A673 (cell line): ENCODE results near the gene GRK4. TPM values are rescaled to one million over a fixed set of nuclear protein-coding genes. Genes with fewer than 3 reads are reported as not detected.
A peak's percentile ranks its signal among the peaks of the same experiment; 100 is the strongest.

Experiments
- BruUV-seq: library from RNA; stranded (reverse); fragments of 400-500 nt; replicated peaks from 2 replicates; lab custom pipeline; 2021; lab: Mats Ljungman, UMichigan
- CTCF ChIA-PET: fragments of 300-600 bp; sonication (Branson Sonifier 250); formaldehyde crosslinking; loops from one replicate; lab custom pipeline; 2022; ENCODE audit warnings: antibody characterized with exemption; lab: Charles Lee
- POLR2A ChIA-PET: fragments of 300-600 bp; sonication (Branson Sonifier 250); formaldehyde crosslinking; loops from one replicate; lab custom pipeline; 2022; ENCODE audit warnings: antibody characterized with exemption; ENCODE audit not compliant: low non-redundant PET; lab: Charles Lee
- DNase-seq: peaks from one replicate; pipeline ENCODE4 v3.0.0-alpha.2; 2015; ENCODE audit warnings: low spot score
- H3K27ac ChIP-seq: fragments of 200-600 bp; sonication (generic); 2 replicates; pipeline ENCODE4 v1.5.1; 2016; ENCODE audit warnings: mixed run types, low read depth, mild to moderate bottlenecking, mixed read lengths, antibody characterized with exemption, low read length; ENCODE audit not compliant: poor library complexity, severe bottlenecking
- H3K27me3 ChIP-seq: fragments of 200-600 bp; sonication (generic); replicated peaks from 2 replicates; pipeline ENCODE4 v1.6.1; 2017; ENCODE audit warnings: mixed run types, low read depth, mild to moderate bottlenecking, mixed read lengths, antibody characterized with exemption, low read length; ENCODE audit not compliant: insufficient read depth, poor library complexity
- H3K36me3 ChIP-seq: fragments of 200-600 bp; sonication (generic); 2 replicates; pipeline ENCODE4 v1.6.1; 2016; ENCODE audit warnings: mixed run types, mild to moderate bottlenecking, mixed read lengths, antibody characterized with exemption, low read length; ENCODE audit not compliant: insufficient read depth, poor library complexity, severe bottlenecking
- H3K4me1 ChIP-seq: fragments of 200-600 bp; sonication (generic); 2 replicates; pipeline ENCODE4 v1.6.1; 2017; ENCODE audit warnings: mixed run types, mild to moderate bottlenecking, mixed read lengths, antibody characterized with exemption, low read length; ENCODE audit not compliant: insufficient read depth, poor library complexity, severe bottlenecking
- H3K4me3 ChIP-seq: fragments of 200-600 bp; sonication (generic); 2 replicates; pipeline ENCODE4 v1.5.1; 2016; ENCODE audit warnings: low read depth, mixed run types, mild to moderate bottlenecking, mixed read lengths, low read length; ENCODE audit not compliant: poor library complexity, severe bottlenecking
- H3K9me3 ChIP-seq: fragments of 200-600 bp; sonication (generic); 2 replicates; pipeline ENCODE4 v1.6.1; 2016; ENCODE audit warnings: mixed run types, low read depth, mild to moderate bottlenecking, mixed read lengths, antibody characterized with exemption, low read length; ENCODE audit not compliant: poor library complexity, severe bottlenecking
- EZH2 ChIP-seq: fragments of 200-600 bp; sonication (generic); IDR thresholded peaks from 2 replicates; pipeline ENCODE4 v1.6.1; 2017; ENCODE audit warnings: borderline replicate concordance, low read depth, mild to moderate bottlenecking, mixed read lengths, antibody characterized with exemption, low read length; ENCODE audit not compliant: poor library complexity, severe bottlenecking
- intact Hi-C: fragments of 100-400 bp; cut with micrococcal nuclease; formaldehyde crosslinking; loops from one replicate; pipeline ENCODE4 v1.10.0; 2022; ENCODE audit not compliant: unreplicated experiment
- total RNA-seq: library from RNA; stranded (reverse); gene quantifications from 2 replicates; pipeline ENCODE4 v1.2.3, GENCODE V29; 2021
- TF ChIP-seq, protein P1 (sequence below): fragments of 300-800, 200-600 bp; sonication (generic); conservative IDR thresholded peaks from 2 replicates; pipeline ENCODE4 v1.5.1; 2017; ENCODE audit warnings: low read depth, mild to moderate bottlenecking, antibody characterized with exemption, low read length, moderate library complexity, mixed read lengths

GRK4 gene
- total RNA-seq, 1 experiment from 2014 or later: 5.9 TPM

GRCh38 chr4:3075652-3075981 lies 112.2 kb downstream of the GRK4 start:
- ChIA-PET POLR2A (no interaction called here), CTCF (no interaction called here)
- Histone ChIP-seq H3K27me3 (no peaks in the 10 kb centered on the region), H3K9me3 (no peaks in the 10 kb centered on the region), H3K4me1 (peaks cover 10% of the 10 kb centered on the region), H3K27ac (peak overlapping the region; percentile 83), H3K36me3 (no peaks in the 10 kb centered on the region), H3K4me3 (peak overlapping the region; percentile 94)
- TSS peak; percentile 81 for BruUV-seq
- no peak for DNase-seq
- TF ChIP-seq, protein P1, sequence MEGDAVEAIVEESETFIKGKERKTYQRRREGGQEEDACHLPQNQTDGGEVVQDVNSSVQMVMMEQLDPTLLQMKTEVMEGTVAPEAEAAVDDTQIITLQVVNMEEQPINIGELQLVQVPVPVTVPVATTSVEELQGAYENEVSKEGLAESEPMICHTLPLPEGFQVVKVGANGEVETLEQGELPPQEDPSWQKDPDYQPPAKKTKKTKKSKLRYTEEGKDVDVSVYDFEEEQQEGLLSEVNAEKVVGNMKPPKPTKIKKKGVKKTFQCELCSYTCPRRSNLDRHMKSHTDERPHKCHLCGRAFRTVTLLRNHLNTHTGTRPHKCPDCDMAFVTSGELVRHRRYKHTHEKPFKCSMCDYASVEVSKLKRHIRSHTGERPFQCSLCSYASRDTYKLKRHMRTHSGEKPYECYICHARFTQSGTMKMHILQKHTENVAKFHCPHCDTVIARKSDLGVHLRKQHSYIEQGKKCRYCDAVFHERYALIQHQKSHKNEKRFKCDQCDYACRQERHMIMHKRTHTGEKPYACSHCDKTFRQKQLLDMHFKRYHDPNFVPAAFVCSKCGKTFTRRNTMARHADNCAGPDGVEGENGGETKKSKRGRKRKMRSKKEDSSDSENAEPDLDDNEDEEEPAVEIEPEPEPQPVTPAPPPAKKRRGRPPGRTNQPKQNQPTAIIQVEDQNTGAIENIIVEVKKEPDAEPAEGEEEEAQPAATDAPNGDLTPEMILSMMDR: no peak
- TF ChIP-seq EZH2: no peak
- intact Hi-C loops: no loop called here

DNA sequence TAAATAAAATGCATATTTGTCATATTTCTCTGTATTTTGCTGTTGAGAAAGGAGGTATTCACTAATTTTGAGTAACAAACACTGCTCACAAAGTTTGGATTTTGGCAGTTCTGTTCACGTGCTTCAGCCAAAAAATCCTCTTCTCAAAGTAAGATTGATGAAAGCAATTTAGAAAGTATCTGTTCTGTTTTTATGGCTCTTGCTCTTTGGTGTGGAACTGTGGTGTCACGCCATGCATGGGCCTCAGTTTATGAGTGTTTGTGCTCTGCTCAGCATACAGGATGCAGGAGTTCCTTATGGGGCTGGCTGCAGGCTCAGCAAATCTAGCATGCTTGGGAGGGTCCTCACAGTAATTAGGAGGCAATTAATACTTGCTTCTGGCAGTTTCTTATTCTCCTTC lies 114.4 kb downstream of the GRK4 start:
- Histone ChIP-seq H3K27ac (no peak overlapping the region), H3K4me3 (no peak overlapping the region), H3K4me1 (peaks cover 10% of the 10 kb centered on the region), H3K27me3 (no peaks in the 10 kb centered on the region), H3K36me3 (no peaks in the 10 kb centered on the region), H3K9me3 (no peaks in the 10 kb centered on the region)
- POLR2A ChIA-PET: no interaction called here
- no peak for DNase-seq
- BruUV-seq: no TSS peak
- TF ChIP-seq EZH2: no peak
- TF ChIP-seq, protein P1: no peak
- CTCF ChIA-PET: no interaction called here
- intact Hi-C loops: no loop called here

DNA sequence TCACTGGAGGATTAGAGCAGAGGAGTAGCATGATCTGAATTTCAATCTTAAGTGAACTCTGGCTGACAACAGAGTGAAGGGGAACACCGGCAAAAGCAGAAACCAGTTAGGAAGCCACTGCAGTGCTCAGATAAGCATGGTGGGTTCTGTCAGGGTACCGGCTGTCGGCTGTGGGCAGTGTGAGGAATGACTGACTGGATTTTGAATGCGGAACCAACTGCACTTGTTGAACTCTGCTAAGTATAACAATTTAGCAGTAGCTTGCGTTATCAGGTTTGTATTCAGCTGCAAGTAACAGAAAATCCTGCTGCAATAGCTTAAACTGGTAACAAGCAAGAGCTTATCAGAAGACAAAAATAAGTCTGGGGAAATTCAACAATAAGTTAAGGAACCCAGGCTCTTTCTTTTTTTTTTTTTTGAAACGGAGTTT lies 116.3 kb downstream of the GRK4 start:
- ChIA-PET POLR2A (no interaction called here), CTCF (no interaction called here)
- H3K27ac ChIP-seq: no peak overlapping the region
- no peaks in the 10 kb centered on the region for H3K9me3 ChIP-seq
- no peak for DNase-seq
- H3K27me3 ChIP-seq: no peaks in the 10 kb centered on the region
- intact Hi-C loops: no loop called here
- TF ChIP-seq, protein P1: no peak
- TF ChIP-seq EZH2: no peak
- H3K4me3 ChIP-seq: no peak overlapping the region
- H3K36me3 ChIP-seq: no peaks in the 10 kb centered on the region
- H3K4me1 ChIP-seq: peaks cover 10% of the 10 kb centered on the region
- BruUV-seq: no TSS peak
